Thyroid gland (tissue), 4 donors: ENCODE data around the gene NUMB. TPM values are rescaled to one million over a fixed set of nuclear protein-coding genes. Genes with fewer than 3 reads are reported as not detected.

Source experiments
- DNase-seq, 2 donors: peaks; one replicate each; pipeline ENCODE4 v3.0.0-alpha.2; 2019
- H3K27ac ChIP-seq, 3 donors: fragments of 200-600 bp; sonication (generic); 1 replicate in 2 of 3; 2 replicates in 1 of 3; pipeline ENCODE4 v1.5.1; 2016 to 2019; ENCODE audit warnings: mild to moderate bottlenecking in 1 of 3, moderate library complexity in 1 of 3
- H3K27me3 ChIP-seq: fragments of 200-600 bp; sonication (generic); one replicate; pipeline ENCODE4 v1.5.1; 2019
- H3K36me3 ChIP-seq, 2 donors: fragments of 200-600 bp; sonication (generic); one replicate each; pipeline ENCODE4 v1.5.1; 2016 to 2019
- H3K4me1 ChIP-seq, 2 donors: fragments of 200-600 bp; sonication (generic); one replicate each; pipeline ENCODE4 v1.5.1; 2017 to 2019
- H3K4me3 ChIP-seq, 3 donors: fragments of 200-600 bp; sonication (generic); replicated peaks in 1 of 3; 1 replicate in 2 of 3; 2 replicates in 1 of 3; pipeline ENCODE4 v1.5.1; 2016; ENCODE audit warnings: mild to moderate bottlenecking in 1 of 3
- H3K9me3 ChIP-seq: fragments of 200-600 bp; sonication (generic); one replicate; pipeline ENCODE4 v1.5.1; 2017
- POLR2A ChIP-seq, 2 donors: fragments of 450-650 bp; IDR thresholded peaks; one replicate each; pipeline ENCODE4 v1.6.1; 2017; ENCODE audit warnings: antibody characterized with exemption in 2 of 2, mild to moderate bottlenecking in 2 of 2, moderate library complexity in 1 of 2
- WGBS, 2 donors: methylation state at CpG; one replicate each; pipeline ENCODE4 v1.1.5; 2017; 5-methylcytosine and 5-hydroxymethylcytosine counted together
- intact Hi-C: fragments of 100-400 bp; cut with DNase I; formaldehyde crosslinking; loops from one replicate; pipeline ENCODE4 v1.15.1; 2023
- total RNA-seq, 4 donors: library from RNA; depleted of rRNA; stranded (reverse); fragments of >200 nt; gene quantifications; one replicate each; pipeline ENCODE4 v1.2.3, GENCODE V29; 2016
- TF ChIP-seq, protein P1 (sequence below), 6 experiments: fragments of 200-600 bp in 3 of 6; fragments of 450-650 bp in 3 of 6; sonication (generic) in 3 of 6; IDR thresholded peaks; one replicate each; pipeline ENCODE4 v1.5.1; 2016 to 2019; ENCODE audit warnings: antibody characterized with exemption in 6 of 6, mild to moderate bottlenecking in 2 of 6, inconsistent platforms in 1 of 6, moderate library complexity in 1 of 6

NUMB gene
- total RNA-seq, 4 donors from 2014 or later, result 67.1 to 101 (median 86.7) TPM

DNA sequence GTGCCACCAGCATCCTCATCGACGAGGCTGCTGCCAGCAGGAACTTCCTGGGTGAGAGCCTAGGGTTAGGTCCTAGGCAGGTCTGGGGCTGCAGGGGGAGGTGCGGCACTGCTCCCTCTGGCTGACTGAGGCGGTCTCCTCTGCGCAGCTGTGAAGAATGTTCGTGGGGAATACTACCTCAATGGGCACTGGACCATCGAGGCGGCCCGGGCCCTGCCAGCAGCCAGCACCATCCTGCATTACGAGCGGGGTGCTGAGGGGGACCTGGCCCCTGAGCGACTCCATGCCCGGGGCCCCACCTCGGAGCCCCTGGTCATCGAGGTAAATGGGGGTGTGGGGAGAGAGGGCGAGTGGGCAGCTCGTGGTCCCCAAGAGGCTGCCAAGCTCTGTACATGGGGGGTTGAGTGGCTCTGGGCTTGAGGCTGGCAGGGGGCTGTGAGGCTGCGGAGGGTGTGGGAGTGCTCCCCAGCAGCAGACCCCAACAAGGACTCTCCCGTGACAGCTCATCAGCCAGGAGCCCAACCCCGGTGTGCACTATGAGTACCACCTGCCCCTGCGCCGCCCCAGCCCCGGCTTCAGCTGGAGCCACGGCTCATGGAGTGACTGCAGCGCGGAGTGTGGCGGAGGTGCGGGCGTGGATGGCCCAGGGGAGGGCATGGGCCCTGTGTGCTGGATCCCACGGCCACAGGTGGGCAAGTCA, 206.7 kb downstream of the NUMB start:
- H3K36me3 ChIP-seq, result peaks cover 0 to 4% of the 10 kb centered on the region in 2 donors
- peaks cover 0 to 6% of the 10 kb centered on the region in 2 donors for H3K4me1 ChIP-seq
- intact Hi-C loops, result no loop called here
- no peak for DNase-seq
- no peak overlapping the region for H3K4me3 ChIP-seq
- no peaks in the 10 kb centered on the region for H3K27me3 ChIP-seq
- no peak overlapping the region for H3K27ac ChIP-seq
- H3K9me3 ChIP-seq, result no peaks in the 10 kb centered on the region
- TF ChIP-seq POLR2A (IDR thresholded peaks at IDR 0.05), result no peak
- TF ChIP-seq, protein P1, sequence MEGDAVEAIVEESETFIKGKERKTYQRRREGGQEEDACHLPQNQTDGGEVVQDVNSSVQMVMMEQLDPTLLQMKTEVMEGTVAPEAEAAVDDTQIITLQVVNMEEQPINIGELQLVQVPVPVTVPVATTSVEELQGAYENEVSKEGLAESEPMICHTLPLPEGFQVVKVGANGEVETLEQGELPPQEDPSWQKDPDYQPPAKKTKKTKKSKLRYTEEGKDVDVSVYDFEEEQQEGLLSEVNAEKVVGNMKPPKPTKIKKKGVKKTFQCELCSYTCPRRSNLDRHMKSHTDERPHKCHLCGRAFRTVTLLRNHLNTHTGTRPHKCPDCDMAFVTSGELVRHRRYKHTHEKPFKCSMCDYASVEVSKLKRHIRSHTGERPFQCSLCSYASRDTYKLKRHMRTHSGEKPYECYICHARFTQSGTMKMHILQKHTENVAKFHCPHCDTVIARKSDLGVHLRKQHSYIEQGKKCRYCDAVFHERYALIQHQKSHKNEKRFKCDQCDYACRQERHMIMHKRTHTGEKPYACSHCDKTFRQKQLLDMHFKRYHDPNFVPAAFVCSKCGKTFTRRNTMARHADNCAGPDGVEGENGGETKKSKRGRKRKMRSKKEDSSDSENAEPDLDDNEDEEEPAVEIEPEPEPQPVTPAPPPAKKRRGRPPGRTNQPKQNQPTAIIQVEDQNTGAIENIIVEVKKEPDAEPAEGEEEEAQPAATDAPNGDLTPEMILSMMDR (IDR thresholded peaks at IDR 0.05), result no peak
- WGBS, 2 donors, result 94 to 99% methylated on average over 24 to 27 of the region's 30 CpGs

DNA sequence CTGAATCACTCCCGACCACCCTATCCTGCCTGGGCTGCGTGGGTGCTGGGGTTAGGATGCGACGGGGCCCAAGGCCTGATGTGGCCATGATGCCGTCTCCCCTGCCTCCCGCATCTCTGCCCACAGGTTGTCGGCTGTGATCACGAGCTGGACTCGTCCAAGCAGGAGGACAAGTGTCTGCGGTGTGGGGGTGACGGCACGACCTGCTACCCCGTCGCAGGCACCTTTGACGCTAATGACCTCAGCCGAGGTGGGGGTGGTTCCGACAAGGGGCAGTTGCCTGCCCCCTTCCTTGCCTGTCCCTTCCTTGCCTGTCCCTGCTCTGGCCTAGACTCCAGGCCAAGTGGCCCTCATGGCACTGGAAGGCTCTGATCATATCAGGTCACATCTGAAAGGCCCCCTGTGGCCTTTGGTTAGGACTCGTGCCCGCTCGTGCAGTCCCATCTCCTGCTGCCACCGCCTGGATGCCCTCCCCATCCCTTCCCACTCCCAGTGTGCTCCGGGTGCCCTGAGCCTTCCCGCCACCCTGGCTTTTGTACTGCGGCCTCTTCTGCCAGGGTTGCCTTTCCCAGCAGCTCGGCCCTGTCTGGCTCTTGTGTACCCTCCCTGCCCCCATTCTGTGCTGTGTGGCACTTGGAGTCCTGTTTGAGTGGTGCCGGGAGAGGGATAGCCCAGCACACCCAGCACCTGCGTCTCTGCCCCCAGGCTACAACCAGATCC, 207.4 kb downstream of the NUMB start:
- DNase-seq, result no peak
- Histone ChIP-seq H3K4me1 (peaks cover 0 to 11% of the 10 kb centered on the region in 2 donors), H3K36me3 (peaks cover 0 to 4% of the 10 kb centered on the region in 2 donors), H3K27me3 (no peaks in the 10 kb centered on the region), H3K4me3 (no peak overlapping the region), H3K27ac (no peak overlapping the region), H3K9me3 (no peaks in the 10 kb centered on the region)
- WGBS, 2 donors, result 93 to 95% methylated on average over 27 of the region's 27 CpGs
- intact Hi-C loops, result no loop called here
- no peak for TF ChIP-seq POLR2A (IDR thresholded peaks at IDR 0.05)
- TF ChIP-seq, protein P1 (IDR thresholded peaks at IDR 0.05), result no peak

DNA sequence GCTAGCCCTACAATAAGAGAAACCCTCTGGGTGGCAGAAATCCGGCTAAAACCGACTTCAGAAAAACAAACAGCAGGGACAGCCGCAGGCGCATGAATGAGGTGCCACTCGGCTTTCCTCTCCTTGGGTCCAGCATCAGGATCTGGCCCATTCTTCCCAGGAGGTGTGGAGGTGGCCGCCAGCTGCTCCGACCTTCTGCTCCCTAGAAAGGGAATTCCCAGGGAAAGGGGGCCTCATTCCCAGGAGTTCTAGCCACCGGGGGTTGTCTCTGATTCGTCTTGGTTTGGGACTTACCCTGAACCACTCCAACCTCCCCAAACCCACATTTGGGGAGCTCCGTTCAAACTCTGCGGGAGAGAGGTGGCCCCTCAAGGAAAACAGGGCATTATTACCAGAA, 208.0 kb downstream of the NUMB start:
- H3K4me1 ChIP-seq, result peaks cover 3 to 17% of the 10 kb centered on the region in 2 donors
- H3K36me3 ChIP-seq, result peaks cover 0 to 4% of the 10 kb centered on the region in 2 donors
- H3K27ac ChIP-seq, result no peak overlapping the region
- intact Hi-C loops, result no loop called here
- DNase-seq, result no peak
- no peak overlapping the region for H3K4me3 ChIP-seq
- TF ChIP-seq, protein P1 (IDR thresholded peaks at IDR 0.05), result no peak
- no peak for TF ChIP-seq POLR2A (IDR thresholded peaks at IDR 0.05)
- 89 to 92% methylated on average over 11 of the region's 11 CpGs for WGBS, 2 donors
- H3K27me3 ChIP-seq, result no peaks in the 10 kb centered on the region
- H3K9me3 ChIP-seq, result no peaks in the 10 kb centered on the region

DNA sequence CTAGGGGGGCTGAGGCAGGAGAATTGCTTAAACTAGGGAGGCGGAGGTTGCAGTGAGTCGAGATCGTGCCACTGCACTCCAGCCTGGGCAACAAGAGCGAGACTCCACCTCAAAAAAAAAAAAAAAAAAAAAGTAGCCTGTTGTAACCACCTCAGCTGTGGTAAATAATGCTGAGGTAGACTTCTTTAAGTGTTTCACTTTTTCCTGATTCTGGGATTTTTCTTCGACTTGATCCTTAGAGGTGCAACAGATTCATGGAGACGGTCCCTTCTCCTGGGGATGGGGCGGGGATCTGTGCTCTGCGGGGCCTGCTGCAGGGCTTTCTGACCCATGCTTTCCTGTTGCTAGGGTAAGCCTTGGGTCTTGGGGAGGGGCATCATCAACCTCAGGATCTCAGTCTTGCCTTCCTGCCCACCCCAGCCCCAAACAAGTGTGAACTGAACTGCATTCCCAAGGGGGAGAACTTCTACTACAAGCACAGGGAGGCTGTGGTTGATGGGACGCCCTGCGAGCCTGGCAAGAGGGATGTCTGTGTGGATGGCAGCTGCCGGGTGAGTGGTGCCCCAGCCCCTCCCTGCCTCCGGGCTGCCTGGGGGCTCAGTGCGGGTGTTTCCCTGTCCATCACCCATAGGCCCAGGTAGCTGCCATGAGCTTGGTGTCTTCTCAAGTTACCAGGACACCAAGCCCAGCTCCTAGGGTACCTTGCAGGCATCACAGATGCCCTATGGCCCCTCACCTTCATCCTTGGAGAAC, 208.6 kb downstream of the NUMB start:
- DNase-seq, result no peak
- H3K4me3 ChIP-seq, result no peak overlapping the region
- WGBS, 2 donors, result 90 to 95% methylated on average over 8 to 12 of the region's 13 CpGs
- no peak overlapping the region for H3K27ac ChIP-seq
- peaks cover 0 to 4% of the 10 kb centered on the region in 2 donors for H3K36me3 ChIP-seq
- H3K9me3 ChIP-seq, result no peaks in the 10 kb centered on the region
- intact Hi-C loops, result no loop called here
- peaks cover 4 to 19% of the 10 kb centered on the region in 2 donors for H3K4me1 ChIP-seq
- no peak for TF ChIP-seq POLR2A (IDR thresholded peaks at IDR 0.05)
- TF ChIP-seq, protein P1 (IDR thresholded peaks at IDR 0.05), result no peak
- no peaks in the 10 kb centered on the region for H3K27me3 ChIP-seq
